ENCODE data around the gene TBCCD1. TPM values are rescaled to one million over a fixed set of nuclear protein-coding genes. Genes with fewer than 3 reads are reported as not detected.

TBCCD1 gene
- total and polyA plus RNA-seq, 2 donors (not counting 1 experiment from before 2014, with no cell fraction given), result 13.7 to 16.8 TPM

GRCh38 chr3:186530415-186530814, 36.7 kb downstream of the TBCCD1 start:
- Histone ChIP-seq H3K4me2 (ENCODE audit: extremely low read depth, insufficient read depth, low read length) (no peak overlapping the region), H3K4me3 (replicated peaks in 1 of 4; ENCODE audit: control extremely low read depth in 1 of 4, insufficient read depth in 1 of 4, low read depth in 3 of 4, low read length in 4 of 4) (no peak overlapping the region), H3K9me3 (ENCODE audit: control insufficient read depth, insufficient read depth, low read depth, low read length) (no peaks in the 10 kb centered on the region), H3K36me3 (ENCODE audit: control insufficient read depth, insufficient read depth, low read length) (no peaks in the 10 kb centered on the region), H4K20me1 (ENCODE audit: control insufficient read depth, extremely low read depth, insufficient read depth, low read length) (no peaks in the 10 kb centered on the region), H3K27me3 (ENCODE audit: control insufficient read depth, insufficient read depth, low read length) (no peaks in the 10 kb centered on the region), H3K27ac (ENCODE audit: insufficient read depth, low read length) (no peak overlapping the region), H2AFZ (ENCODE audit: low read length) (no peak overlapping the region), H3K79me2 (ENCODE audit: control insufficient read depth, insufficient read depth, low read length) (no peaks in the 10 kb centered on the region), H3K4me1 (ENCODE audit: control insufficient read depth, extremely low read depth, insufficient read depth, low read length) (no peaks in the 10 kb centered on the region), H3K9ac (ENCODE audit: insufficient read depth, low read length) (no peak overlapping the region)
- no peak for TF ChIP-seq EZH2 (IDR thresholded peaks at IDR 0.05; ENCODE audit: low read length, missing control alignments)
- TF ChIP-seq CTCF (conservative IDR thresholded peaks at IDR 0.05 in 1 of 2, IDR thresholded peaks at IDR 0.05 in 1 of 2; ENCODE audit: low read depth in 1 of 2, low read length in 2 of 2), result no peak
- no peak for DNase-seq (ENCODE audit: low read depth in 2 of 2)

- no peak overlapping the region for H3K4me3 ChIP-seq (replicated peaks in 1 of 4; ENCODE audit: control extremely low read depth in 1 of 4, insufficient read depth in 1 of 4, low read depth in 3 of 4, low read length in 4 of 4)
- H3K36me3 ChIP-seq (ENCODE audit: control insufficient read depth, insufficient read depth, low read length), result no peaks in the 10 kb centered on the region
- no peaks in the 10 kb centered on the region for H3K9me3 ChIP-seq (ENCODE audit: control insufficient read depth, insufficient read depth, low read depth, low read length)
- H2AFZ ChIP-seq (ENCODE audit: low read length), result no peak overlapping the region
- no peak overlapping the region for H3K9ac ChIP-seq (ENCODE audit: insufficient read depth, low read length)
- H3K4me2 ChIP-seq (ENCODE audit: extremely low read depth, insufficient read depth, low read length), result no peak overlapping the region
- no peak for DNase-seq (ENCODE audit: low read depth in 2 of 2)
- no peaks in the 10 kb centered on the region for H4K20me1 ChIP-seq (ENCODE audit: control insufficient read depth, extremely low read depth, insufficient read depth, low read length)
- no peaks in the 10 kb centered on the region for H3K4me1 ChIP-seq (ENCODE audit: control insufficient read depth, extremely low read depth, insufficient read depth, low read length)
- no peaks in the 10 kb centered on the region for H3K27me3 ChIP-seq (ENCODE audit: control insufficient read depth, insufficient read depth, low read length)
- no peak for TF ChIP-seq EZH2 (IDR thresholded peaks at IDR 0.05; ENCODE audit: low read length, missing control alignments)
- TF ChIP-seq CTCF (conservative IDR thresholded peaks at IDR 0.05 in 1 of 2, IDR thresholded peaks at IDR 0.05 in 1 of 2; ENCODE audit: low read depth in 1 of 2, low read length in 2 of 2), result no peak
- no peaks in the 10 kb centered on the region for H3K79me2 ChIP-seq (ENCODE audit: control insufficient read depth, insufficient read depth, low read length)
- no peak overlapping the region for H3K27ac ChIP-seq (ENCODE audit: insufficient read depth, low read length)
Measured at GRCh38 chr3:186529201-186529999, 37.7 kb downstream of the TBCCD1 start.

GRCh38 chr3:186526256-186526606, 40.9 kb downstream of the TBCCD1 start:
- DNase-seq (ENCODE audit: low read depth in 2 of 2), result no peak

More at GRCh38 chr3:186526256-186526606, 40.9 kb downstream of the TBCCD1 start:
- Histone ChIP-seq H3K27me3 (ENCODE audit: control insufficient read depth, insufficient read depth, low read length) (no peaks in the 10 kb centered on the region), H3K36me3 (ENCODE audit: control insufficient read depth, insufficient read depth, low read length) (no peaks in the 10 kb centered on the region), H3K9ac (ENCODE audit: insufficient read depth, low read length) (no peak overlapping the region), H3K9me3 (ENCODE audit: control insufficient read depth, insufficient read depth, low read depth, low read length) (no peaks in the 10 kb centered on the region), H2AFZ (ENCODE audit: low read length) (no peak overlapping the region), H3K4me2 (ENCODE audit: extremely low read depth, insufficient read depth, low read length) (no peak overlapping the region), H3K27ac (ENCODE audit: insufficient read depth, low read length) (no peak overlapping the region), H3K4me1 (ENCODE audit: control insufficient read depth, extremely low read depth, insufficient read depth, low read length) (no peaks in the 10 kb centered on the region), H3K79me2 (ENCODE audit: control insufficient read depth, insufficient read depth, low read length) (no peaks in the 10 kb centered on the region), H4K20me1 (ENCODE audit: control insufficient read depth, extremely low read depth, insufficient read depth, low read length) (no peaks in the 10 kb centered on the region), H3K4me3 (replicated peaks in 1 of 4; ENCODE audit: control extremely low read depth in 1 of 4, insufficient read depth in 1 of 4, low read depth in 3 of 4, low read length in 4 of 4) (no peak overlapping the region)
- TF ChIP-seq CTCF (conservative IDR thresholded peaks at IDR 0.05 in 1 of 2, IDR thresholded peaks at IDR 0.05 in 1 of 2; ENCODE audit: low read depth in 1 of 2, low read length in 2 of 2), result no peak
- no peak for TF ChIP-seq EZH2 (IDR thresholded peaks at IDR 0.05; ENCODE audit: low read length, missing control alignments)
